GM12878 (cell line): ENCODE results near the gene MRPL44. TPM values are rescaled to one million over a fixed set of nuclear protein-coding genes. Genes with fewer than 3 reads are reported as not detected.

Experiments
- ATAC-seq: fragments of 200-7000 bp; cut with Tn5 transposase; 3 replicates; pipeline ENCODE4 v1.9.1; 2020; ENCODE audit warnings: mild to moderate bottlenecking, moderate library complexity
- BruUV-seq: library from RNA; stranded (reverse); fragments of 400-500 nt; replicated peaks from 2 replicates; lab custom pipeline; 2021; lab: Mats Ljungman, UMichigan
- CTCF ChIA-PET: fragments of 300-600 bp; sonication (Branson Sonifier 250); formaldehyde crosslinking; extraction: SDS; loops from one replicate; lab custom pipeline; 2021; ENCODE audit warnings: inconsistent platforms; lab: Yijun Ruan, JAX
- POLR2A ChIA-PET: fragments of 350-600 bp; formaldehyde crosslinking; extraction: SDS; loops from one replicate; lab custom pipeline; 2021; ENCODE audit warnings: inconsistent platforms; lab: Charles Lee
- RAD21 ChIA-PET: fragments of 300-600 bp; sonication (Branson Sonifier 250); formaldehyde crosslinking; loops from one replicate; lab custom pipeline; 2023; ENCODE audit warnings: antibody characterized with exemption; ENCODE audit not compliant: unreplicated experiment; lab: Charles Lee
- SMC1A ChIA-PET: fragments of 300-600 bp; sonication (Branson Sonifier 250); formaldehyde crosslinking; loops from one replicate; lab custom pipeline; 2023; ENCODE audit not compliant: unreplicated experiment, uncharacterized antibody; lab: Charles Lee
- DNase-seq: peaks from one replicate; pipeline ENCODE4 v3.0.0-alpha.2; 2011; ENCODE audit warnings: low read depth, low spot score
- FAIRE-seq: peaks from 3 replicates; lab custom pipeline; 2011; peaks lifted over from hg19 to GRCh38; lab: Jason Lieb, UNC
- H2AFZ ChIP-seq: 2 replicates; pipeline ENCODE4 v1.6.0; 2011; ENCODE audit warnings: low read depth, low read length, control low read depth; ENCODE audit not compliant: control insufficient read depth
- H3K27ac ChIP-seq: 2 replicates; pipeline ENCODE4 v1.5.1; 2011; ENCODE audit warnings: control low read depth; ENCODE audit not compliant: control insufficient read depth, insufficient read depth
- H3K27me3 ChIP-seq, 2 experiments: replicated peaks in 1 of 2; 2 replicates each; pipeline versions ENCODE4 v1.6.0 to v1.6.1; 2011; ENCODE audit warnings: low read length in 1 of 2; ENCODE audit not compliant: control insufficient read depth in 2 of 2, insufficient read depth in 2 of 2
- H3K36me3 ChIP-seq, 2 experiments: 2 replicates each; pipeline ENCODE4 v1.5.1; 2011; ENCODE audit warnings: low read length in 1 of 2; ENCODE audit not compliant: control insufficient read depth in 2 of 2, insufficient read depth in 2 of 2
- H3K4me1 ChIP-seq: 2 replicates; pipeline ENCODE4 v1.6.1; 2011; ENCODE audit warnings: mild to moderate bottlenecking, low read length, moderate library complexity, mixed read lengths; ENCODE audit not compliant: control insufficient read depth, insufficient read depth
- H3K4me2 ChIP-seq: 2 replicates; pipeline ENCODE4 v1.6.0; 2011; ENCODE audit warnings: control low read depth; ENCODE audit not compliant: control insufficient read depth, insufficient read depth
- H3K4me3 ChIP-seq: fragments of 200-600 bp; sonication (generic); 2 replicates; pipeline ENCODE4 v1.5.1; 2016
- H3K79me2 ChIP-seq: 2 replicates; pipeline ENCODE4 v1.6.0; 2011; ENCODE audit warnings: low read length; ENCODE audit not compliant: control insufficient read depth, insufficient read depth
- H3K9ac ChIP-seq: 2 replicates; pipeline ENCODE4 v1.8.0; 2011; ENCODE audit warnings: low read length, control low read depth, mixed read lengths; ENCODE audit not compliant: control insufficient read depth, insufficient read depth
- H3K9me3 ChIP-seq: replicated peaks from 3 replicates; pipeline ENCODE4 v1.5.1; 2011; ENCODE audit warnings: mild to moderate bottlenecking, low read length; ENCODE audit not compliant: control insufficient read depth, insufficient read depth
- H4K20me1 ChIP-seq: 2 replicates; pipeline ENCODE4 v1.6.0; 2011; ENCODE audit not compliant: control insufficient read depth, insufficient read depth
- ATF7 ChIP-seq: fragments of 450-650 bp; IDR thresholded peaks from 2 replicates; pipeline ENCODE4 v1.6.1; 2016; ENCODE audit warnings: low read depth, mild to moderate bottlenecking
- BHLHE40 ChIP-seq, 2 experiments: fragments of 450-650 bp in 1 of 2; IDR thresholded peaks; 2 replicates each; pipeline ENCODE4 v1.6.1; 2011 to 2017; ENCODE audit warnings: low read depth in 2 of 2, borderline replicate concordance in 1 of 2, improper control_type of control experiment in 1 of 2, low read length in 1 of 2, mild to moderate bottlenecking in 1 of 2
- CHD4 ChIP-seq: fragments of 200-600 bp; sonication (generic); IDR thresholded peaks from 2 replicates; pipeline ENCODE4 v1.6.1; 2016; ENCODE audit warnings: mild to moderate bottlenecking
- EGR1 ChIP-seq, 2 experiments: IDR thresholded peaks; 1 replicate in 1 of 2; 2 replicates in 1 of 2; pipeline ENCODE4 v1.6.1; 2011 to 2012; ENCODE audit warnings: low read depth in 2 of 2, low read length in 2 of 2, borderline replicate concordance in 1 of 2, mild to moderate bottlenecking in 1 of 2, moderate library complexity in 1 of 2
- EP300 ChIP-seq, 2 experiments: fragments of 150-350 bp in 1 of 2; IDR thresholded peaks; 2 replicates each; pipeline ENCODE4 v1.6.1; 2011 to 2012; ENCODE audit warnings: low read depth in 2 of 2, low read length in 2 of 2, borderline replicate concordance in 1 of 2, improper control_type of control experiment in 1 of 2, inconsistent platforms in 1 of 2; ENCODE audit not compliant: control insufficient read depth in 1 of 2
- FOS ChIP-seq: IDR thresholded peaks from 3 replicates; pipeline ENCODE4 v1.6.1; 2011; ENCODE audit warnings: borderline replicate concordance; ENCODE audit not compliant: insufficient read length; ENCODE audit errors: extremely low read depth
- GABPA ChIP-seq: IDR thresholded peaks from 2 replicates; pipeline ENCODE4 v1.6.1; 2014; ENCODE audit warnings: antibody characterized with exemption, low read depth, mild to moderate bottlenecking, inconsistent platforms
- GATAD2B ChIP-seq: fragments of 450-650 bp; conservative IDR thresholded peaks from 2 replicates; pipeline ENCODE4 v1.6.1; 2017; ENCODE audit warnings: low read depth, mild to moderate bottlenecking, moderate library complexity
- HCFC1 ChIP-seq: fragments of 150-350 bp; IDR thresholded peaks from 2 replicates; pipeline ENCODE4 v1.6.1; 2014; ENCODE audit warnings: low read length
- NR2F1 ChIP-seq: fragments of 450-650 bp; conservative IDR thresholded peaks from 2 replicates; pipeline ENCODE4 v1.6.1; 2017; ENCODE audit warnings: mild to moderate bottlenecking
- YY1 ChIP-seq: IDR thresholded peaks from 2 replicates; pipeline ENCODE4 v1.6.1; 2011; ENCODE audit warnings: low read depth, mild to moderate bottlenecking, low read length
- WGBS: methylation state at CpG from one replicate; pipeline ENCODE4 v1.1.6; 2016; ENCODE audit warnings: low lambda C conversion rate; ENCODE audit not compliant: insufficient replicate concordance, insufficient coverage; ENCODE audit errors: missing lambda C conversion rate; 5-methylcytosine and 5-hydroxymethylcytosine counted together
- in situ Hi-C: fragments of 300-500 bp; cut with MboI; formaldehyde crosslinking; loops from 9 replicates; pipeline ENCODE4 v1.14.3; 2018; ENCODE audit warnings: mixed read lengths
- intact Hi-C: fragments of 100-400 bp; cut with micrococcal nuclease; formaldehyde crosslinking; loops from one replicate; pipeline ENCODE4 v1.14.2; 2022; ENCODE audit not compliant: unreplicated experiment
- polyA plus RNA-seq, 11 experiments: library from polyadenylated mRNA; depleted of rRNA in 4 of 11; unstranded in 6 of 11; stranded (reverse) in 5 of 11; fragments of >200 nt; fragmentation: Nextera tagmentation in 4 of 11; fragmentation: Illumina TruSeq in 1 of 11; extraction: Ambion mirVana in 4 of 11; extraction: Trizol in 1 of 11; gene quantifications; 1 replicate in 1 of 11; 2 replicates in 10 of 11; pipeline versions ENCODE4 v1.2.1 to v1.2.3, GENCODE V29; 2011 to 2016; ENCODE audit warnings: inconsistent platforms in 2 of 11, missing spikeins in 2 of 11, low read depth in 1 of 11
- total RNA-seq, 4 experiments: library from RNA; depleted of rRNA in 3 of 4; stranded (reverse); fragments of >200 nt in 3 of 4; fragmentation: Illumina TruSeq in 1 of 4; extraction: Trizol in 1 of 4; gene quantifications; 2 replicates each; pipeline versions ENCODE4 v1.2.1 to v1.2.3, GENCODE V29; 2013 to 2021
- TF ChIP-seq, protein P1 (sequence below): fragments of 450-650 bp; IDR thresholded peaks from 2 replicates; pipeline ENCODE4 v1.6.1; 2017; ENCODE audit warnings: mild to moderate bottlenecking

MRPL44 gene
- total and polyA plus RNA-seq, 10 of the 15 experiments (the other 5 are each of a cell fraction or from before 2014, with no cell fraction given), result 18.3 to 44.3 (median 37.5) TPM

DNA sequence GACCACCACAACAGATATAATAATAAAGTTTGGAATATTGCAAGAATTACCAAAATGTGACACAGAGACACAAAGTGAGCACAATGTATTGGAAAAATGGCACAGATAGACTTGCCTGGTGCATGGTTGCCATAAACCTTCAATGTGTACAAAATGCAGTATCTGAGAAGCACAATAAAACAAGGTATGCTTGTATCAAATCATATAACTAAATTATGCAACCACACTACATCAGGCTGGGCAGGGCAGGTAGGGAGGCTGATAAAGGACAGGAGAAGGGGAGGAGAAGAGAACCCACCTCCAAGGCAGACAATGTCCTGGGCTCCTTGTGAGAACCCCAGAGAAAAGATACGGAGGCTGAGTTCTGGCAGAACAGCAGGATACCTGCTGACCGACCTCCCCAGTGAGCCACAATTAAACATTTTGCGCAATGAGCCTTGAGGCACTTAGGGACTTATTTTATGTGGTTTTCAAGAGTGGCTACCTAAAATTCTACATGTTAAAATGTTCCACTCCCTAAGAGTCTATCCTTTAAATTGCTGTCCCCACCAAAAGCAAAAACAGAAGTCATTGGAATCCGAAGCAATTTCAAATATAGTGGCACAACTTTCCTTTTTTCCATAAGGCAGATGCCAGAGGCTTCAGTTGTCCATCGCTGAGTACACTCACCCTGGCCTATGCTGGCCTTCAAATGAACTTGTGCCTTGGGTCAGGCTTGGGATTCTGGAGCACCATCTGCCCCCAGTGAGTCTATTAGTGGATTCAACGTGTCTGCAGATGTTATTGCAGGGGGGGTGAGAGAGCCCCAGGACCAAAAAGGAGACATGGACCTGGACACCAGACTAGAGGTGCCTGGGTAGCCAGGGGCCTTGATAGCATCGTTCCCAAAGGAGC is 28.9 kb upstream of the MRPL44 start:
- WGBS, result 90% methylated on average over 7 of the region's 7 CpGs
- Histone ChIP-seq H3K9me3 (peaks cover 16% of the 10 kb centered on the region), H3K4me1 (peaks cover 4% of the 10 kb centered on the region), H3K9ac (no peak overlapping the region), H3K27ac (no peak overlapping the region), H3K79me2 (peaks cover 12% of the 10 kb centered on the region), H3K4me3 (no peak overlapping the region), H3K4me2 (no peak overlapping the region), H4K20me1 (no peaks in the 10 kb centered on the region; the same call in 1 of the 2 replicates), H3K27me3 (no peaks in the 10 kb centered on the region), H2AFZ (no peak overlapping the region), H3K36me3 (peaks cover 0 to 2% of the 10 kb centered on the region in 2 experiments; a peak in 1 of 4 replicates)
- no peak for FAIRE-seq
- ChIA-PET RAD21 (no interaction called here), SMC1A (interaction anchor here (0.7 kb wide), 1 partner anchor 18 kb away, joined by 3 read pairs; no protein-coding TSS in a partner anchor), POLR2A (interaction anchor here (0.6 kb wide), 1 partner anchor 601 kb away, joined by 3 read pairs; no protein-coding TSS in a partner anchor), CTCF (interaction anchor here (0.6 kb wide), 1 partner anchor 244 kb away, joined by 6 read pairs; no protein-coding TSS in a partner anchor)
- in situ Hi-C loops, result no loop called here
- no TSS peak for BruUV-seq
- intact Hi-C loops, result no loop called here
- no peak for DNase-seq
- TF ChIP-seq EP300 (IDR thresholded peaks at IDR 0.05; ENCODE audit: borderline replicate concordance in 1 of 2, control insufficient read depth in 1 of 2, low read depth in 2 of 2, low read length in 2 of 2) (no peak), GABPA (no peak), GATAD2B (no peak), BHLHE40 (IDR thresholded peaks at IDR 0.05; ENCODE audit: borderline replicate concordance in 1 of 2, low read depth in 2 of 2, low read length in 1 of 2) (no peak), FOS (no peak), YY1 (no peak), CHD4 (no peak), HCFC1 (no peak), NR2F1 (no peak), EGR1 (IDR thresholded peaks at IDR 0.05; ENCODE audit: borderline replicate concordance in 1 of 2, low read depth in 2 of 2, low read length in 2 of 2) (no peak), ATF7 (no peak)
- TF ChIP-seq, protein P1, sequence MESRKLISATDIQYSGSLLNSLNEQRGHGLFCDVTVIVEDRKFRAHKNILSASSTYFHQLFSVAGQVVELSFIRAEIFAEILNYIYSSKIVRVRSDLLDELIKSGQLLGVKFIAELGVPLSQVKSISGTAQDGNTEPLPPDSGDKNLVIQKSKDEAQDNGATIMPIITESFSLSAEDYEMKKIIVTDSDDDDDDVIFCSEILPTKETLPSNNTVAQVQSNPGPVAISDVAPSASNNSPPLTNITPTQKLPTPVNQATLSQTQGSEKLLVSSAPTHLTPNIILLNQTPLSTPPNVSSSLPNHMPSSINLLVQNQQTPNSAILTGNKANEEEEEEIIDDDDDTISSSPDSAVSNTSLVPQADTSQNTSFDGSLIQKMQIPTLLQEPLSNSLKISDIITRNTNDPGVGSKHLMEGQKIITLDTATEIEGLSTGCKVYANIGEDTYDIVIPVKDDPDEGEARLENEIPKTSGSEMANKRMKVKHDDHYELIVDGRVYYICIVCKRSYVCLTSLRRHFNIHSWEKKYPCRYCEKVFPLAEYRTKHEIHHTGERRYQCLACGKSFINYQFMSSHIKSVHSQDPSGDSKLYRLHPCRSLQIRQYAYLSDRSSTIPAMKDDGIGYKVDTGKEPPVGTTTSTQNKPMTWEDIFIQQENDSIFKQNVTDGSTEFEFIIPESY, result no peak
- no peak for ATAC-seq
